Measurements from ENCODE around the gene EIF4EBP3.

DNA sequence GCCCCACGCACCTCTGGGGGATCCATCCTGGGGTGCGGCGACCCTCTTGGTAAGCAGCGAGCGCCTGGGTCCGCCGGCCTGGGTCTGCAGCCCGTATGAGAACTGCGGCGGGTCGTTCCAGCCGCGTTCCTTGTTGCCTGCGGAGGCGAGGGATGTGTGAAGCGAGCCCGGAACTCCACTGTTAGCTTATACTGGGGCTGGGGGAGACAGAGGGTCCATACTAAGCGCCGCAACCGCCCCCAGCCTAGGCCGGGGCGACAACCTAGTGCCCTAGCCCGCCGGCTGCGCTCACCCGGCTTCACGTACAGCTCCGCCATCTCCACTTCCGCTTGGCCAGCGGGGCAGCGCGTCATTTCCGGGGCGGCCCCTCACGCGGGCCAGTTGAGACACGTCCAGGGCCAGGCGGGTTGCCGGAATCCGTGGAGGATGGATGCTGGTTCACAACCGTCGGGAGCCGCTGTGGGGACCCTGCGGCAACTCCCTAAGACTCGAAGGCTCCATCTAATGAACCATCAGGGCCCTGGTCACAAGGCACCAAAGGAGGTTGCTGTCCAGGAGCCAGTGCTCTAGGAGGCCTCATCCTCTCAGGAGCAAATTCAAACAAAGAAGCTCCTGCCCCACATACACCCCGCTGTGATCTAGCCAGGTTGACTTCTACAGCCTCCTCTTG lies 9.8 kb downstream of the EIF4EBP3 start, which contains the start of gene SRA1:
- TF ChIP-seq CTCF (IDR thresholded peaks at IDR 0.05): no peak
- TF ChIP-seq EZH2 (IDR thresholded peaks at IDR 0.05; ENCODE audit: borderline replicate concordance, insufficient read depth, low read depth, low read length, poor library complexity, severe bottlenecking): no peak

Data from B cell (primary cell).